Esophagus squamous epithelium (tissue), 5 donors: ENCODE data around the gene LGR6. TPM values are rescaled to one million over a fixed set of nuclear protein-coding genes. Genes with fewer than 3 reads are reported as not detected.

ENCODE experiments used
- DNase-seq: peaks from one replicate; lab custom pipeline; 2025; lab: John Stamatoyannopoulos, UW
- H3K27ac ChIP-seq, 4 donors: fragments of 200-600 bp; sonication (generic); one replicate each; pipeline ENCODE4 v1.5.1; 2016 to 2019; ENCODE audit warnings: mild to moderate bottlenecking in 1 of 4
- H3K27me3 ChIP-seq, 4 donors: fragments of 200-600 bp; sonication (generic); 1 replicate in 3 of 4; 2 replicates in 1 of 4; pipeline versions ENCODE4 v1.5.1 to v1.6.0; 2017 to 2021; ENCODE audit warnings: antibody characterized with exemption in 1 of 4
- H3K36me3 ChIP-seq, 3 donors: fragments of 200-600 bp; sonication (generic); one replicate each; pipeline ENCODE4 v1.5.1; 2016 to 2019
- H3K4me1 ChIP-seq, 3 donors: fragments of 200-600 bp; sonication (generic); one replicate each; pipeline ENCODE4 v1.5.1; 2017 to 2019
- H3K4me3 ChIP-seq, 4 donors: fragments of 200-600 bp; sonication (generic); 1 replicate in 3 of 4; 2 replicates in 1 of 4; pipeline ENCODE4 v1.5.1; 2016 to 2019; ENCODE audit warnings: mild to moderate bottlenecking in 2 of 4, moderate library complexity in 1 of 4
- H3K9me3 ChIP-seq, 3 donors: fragments of 200-600 bp; sonication (generic); one replicate each; pipeline ENCODE4 v1.5.1; 2016 to 2019
- POLR2A ChIP-seq, 4 donors: fragments of 450-650 bp; IDR thresholded peaks; one replicate each; pipeline ENCODE4 v1.6.1; 2017; ENCODE audit warnings: antibody characterized with exemption in 4 of 4, mild to moderate bottlenecking in 4 of 4, moderate library complexity in 3 of 4
- WGBS, 2 donors: methylation state at CpG; one replicate each; pipeline ENCODE4 v1.1.5; 2018; 5-methylcytosine and 5-hydroxymethylcytosine counted together
- intact Hi-C: fragments of 100-400 bp; cut with DNase I; formaldehyde crosslinking; loops from one replicate; pipeline ENCODE4 v1.15.0; 2022
- total RNA-seq, 4 donors: library from RNA; depleted of rRNA; stranded (reverse); fragments of >200 nt; gene quantifications; one replicate each; pipeline ENCODE4 v1.1.0, GENCODE V29; 2016
- TF ChIP-seq, protein P1 (sequence below), 6 experiments: fragments of 450-650 bp in 4 of 6; fragments of 200-600 bp in 2 of 6; sonication (generic) in 2 of 6; IDR thresholded peaks; one replicate each; pipeline ENCODE4 v1.5.1; 2016 to 2019; ENCODE audit warnings: antibody characterized with exemption in 6 of 6, mild to moderate bottlenecking in 4 of 6, moderate library complexity in 4 of 6
- donor health status: DM: yes; HTN: yes; CAD: no.

Gene LGR6
- total RNA-seq, 4 donors from 2014 or later, result 0.53 to 6.4 (median 2.9) TPM

- peaks cover 0 to 8% (median 0%) of the 10 kb centered on the region in 3 donors for H3K4me1 ChIP-seq
- TF ChIP-seq, protein P1, sequence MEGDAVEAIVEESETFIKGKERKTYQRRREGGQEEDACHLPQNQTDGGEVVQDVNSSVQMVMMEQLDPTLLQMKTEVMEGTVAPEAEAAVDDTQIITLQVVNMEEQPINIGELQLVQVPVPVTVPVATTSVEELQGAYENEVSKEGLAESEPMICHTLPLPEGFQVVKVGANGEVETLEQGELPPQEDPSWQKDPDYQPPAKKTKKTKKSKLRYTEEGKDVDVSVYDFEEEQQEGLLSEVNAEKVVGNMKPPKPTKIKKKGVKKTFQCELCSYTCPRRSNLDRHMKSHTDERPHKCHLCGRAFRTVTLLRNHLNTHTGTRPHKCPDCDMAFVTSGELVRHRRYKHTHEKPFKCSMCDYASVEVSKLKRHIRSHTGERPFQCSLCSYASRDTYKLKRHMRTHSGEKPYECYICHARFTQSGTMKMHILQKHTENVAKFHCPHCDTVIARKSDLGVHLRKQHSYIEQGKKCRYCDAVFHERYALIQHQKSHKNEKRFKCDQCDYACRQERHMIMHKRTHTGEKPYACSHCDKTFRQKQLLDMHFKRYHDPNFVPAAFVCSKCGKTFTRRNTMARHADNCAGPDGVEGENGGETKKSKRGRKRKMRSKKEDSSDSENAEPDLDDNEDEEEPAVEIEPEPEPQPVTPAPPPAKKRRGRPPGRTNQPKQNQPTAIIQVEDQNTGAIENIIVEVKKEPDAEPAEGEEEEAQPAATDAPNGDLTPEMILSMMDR (IDR thresholded peaks at IDR 0.05), result no peak
- no peak for TF ChIP-seq POLR2A (IDR thresholded peaks at IDR 0.05)
- H3K9me3 ChIP-seq, result no peaks in the 10 kb centered on the region
- WGBS, 2 donors, result 56 to 71% methylated on average over 1 to 2 of the region's 2 CpGs
- no peak for DNase-seq
- peaks cover 0 to 92% (median 0%) of the 10 kb centered on the region in 4 donors for H3K27me3 ChIP-seq
- H3K27ac ChIP-seq, result no peak overlapping the region
- H3K36me3 ChIP-seq, result no peaks in the 10 kb centered on the region
- H3K4me3 ChIP-seq, result no peak overlapping the region
- intact Hi-C loops, result no loop called here
These were observed 97.4 kb downstream of the LGR6 start for GRCh38 chr1:202291001-202291400.

DNA sequence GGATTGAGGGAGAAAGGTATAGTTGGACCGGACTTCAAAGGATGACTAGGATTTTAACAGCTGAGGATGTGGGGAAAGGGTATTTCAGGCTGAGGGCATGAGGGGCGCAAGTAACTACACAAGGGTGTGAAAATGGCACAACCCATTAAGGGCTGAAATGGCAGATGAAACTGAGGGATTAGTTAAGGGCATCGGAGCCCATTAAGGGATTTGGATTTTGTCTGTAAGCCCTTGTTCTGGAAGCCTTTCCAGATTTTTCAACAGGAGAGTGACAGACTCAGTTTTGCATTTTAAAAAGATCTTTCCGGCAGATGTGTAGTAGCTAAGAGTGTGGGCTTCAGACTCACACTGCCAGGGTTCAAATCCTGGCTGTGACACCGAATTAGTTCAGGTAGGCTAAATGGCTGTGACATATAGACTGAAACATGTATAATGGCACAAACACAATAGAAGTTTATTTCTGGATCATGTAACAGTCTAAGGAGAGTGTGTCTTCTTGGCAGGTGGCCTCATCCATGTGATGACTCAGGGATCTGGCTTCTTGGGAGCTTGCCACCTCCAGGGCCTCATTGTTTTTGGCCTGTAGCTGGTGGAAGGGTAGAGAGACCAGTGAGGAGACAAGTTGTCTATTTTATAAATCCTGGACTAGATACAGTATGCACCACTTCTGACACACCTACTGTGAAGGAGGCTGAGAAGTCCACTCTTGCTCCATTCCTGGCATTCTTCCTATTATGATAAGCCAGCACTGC is 98.5 kb downstream of the LGR6 start:
- 41 to 67% methylated on average over 5 of the region's 5 CpGs for whole genome bisulfite sequencing, 2 donors
- no peak for TF ChIP-seq POLR2A (IDR thresholded peaks at IDR 0.05)
- peaks cover 0 to 91% (median 0%) of the 10 kb centered on the region in 4 donors for H3K27me3 ChIP-seq
- no peak overlapping the region for H3K4me3 ChIP-seq
- intact Hi-C loops, result no loop called here
- H3K36me3 ChIP-seq, result no peaks in the 10 kb centered on the region
- H3K27ac ChIP-seq, result no peak overlapping the region
- no peak for DNase-seq
- no peaks in the 10 kb centered on the region for H3K9me3 ChIP-seq
- no peaks in the 10 kb centered on the region for H3K4me1 ChIP-seq

DNA sequence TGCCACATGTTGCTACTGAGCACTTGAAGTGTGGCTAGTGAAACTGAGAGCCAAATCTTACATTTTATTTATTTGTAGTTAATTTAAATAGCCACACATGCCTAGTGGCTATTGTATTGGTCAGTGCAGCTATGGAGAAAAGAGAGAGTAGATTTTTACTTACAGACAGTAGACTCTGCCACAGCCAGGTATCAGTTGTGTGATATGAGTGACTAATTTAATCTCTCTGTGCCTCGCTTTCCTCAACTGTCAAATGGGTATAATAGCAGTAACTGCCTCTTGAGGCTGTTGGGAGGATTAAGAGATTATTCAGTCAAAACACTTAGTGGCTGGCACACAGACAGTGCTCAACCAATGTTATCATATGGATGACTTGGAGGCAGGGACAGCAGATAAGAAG is 99.2 kb downstream of the LGR6 start:
- intact Hi-C loops, result no loop called here
- Histone ChIP-seq H3K4me1 (no peaks in the 10 kb centered on the region), H3K9me3 (no peaks in the 10 kb centered on the region), H3K36me3 (no peaks in the 10 kb centered on the region), H3K4me3 (no peak overlapping the region), H3K27ac (no peak overlapping the region), H3K27me3 (peaks cover 0 to 91% (median 0%) of the 10 kb centered on the region in 4 donors)
- WGBS, 2 donors, result 83 to 95% methylated on average over 1 of the region's 1 CpG
- no peak for TF ChIP-seq POLR2A (IDR thresholded peaks at IDR 0.05)
- TF ChIP-seq, protein P1 (IDR thresholded peaks at IDR 0.05), result no peak
- no peak for DNase-seq

GRCh38 chr1:202293569-202293968 is 100.0 kb downstream of the LGR6 start:
- Histone ChIP-seq H3K27ac (no peak overlapping the region), H3K27me3 (peaks cover 0 to 89% (median 0%) of the 10 kb centered on the region in 4 donors), H3K36me3 (no peaks in the 10 kb centered on the region), H3K4me1 (no peaks in the 10 kb centered on the region), H3K9me3 (no peaks in the 10 kb centered on the region), H3K4me3 (no peak overlapping the region)
- TF ChIP-seq, protein P1 (IDR thresholded peaks at IDR 0.05), result no peak
- no peak for TF ChIP-seq POLR2A (IDR thresholded peaks at IDR 0.05)
- DNase-seq, result no peak
- WGBS, 2 donors, result 60 to 88% methylated on average over 4 of the region's 4 CpGs
- intact Hi-C loops, result no loop called here

GRCh38 chr1:202302166-202302565 is 108.6 kb downstream of the LGR6 start:
- no peak for TF ChIP-seq POLR2A (IDR thresholded peaks at IDR 0.05)
- TF ChIP-seq, protein P1 (IDR thresholded peaks at IDR 0.05), result no peak
- no peak overlapping the region for H3K27ac ChIP-seq
- H3K9me3 ChIP-seq, result no peaks in the 10 kb centered on the region
- H3K4me1 ChIP-seq, result no peaks in the 10 kb centered on the region
- 94 to 96% methylated on average over 9 of the region's 9 CpGs for WGBS, 2 donors
- H3K36me3 ChIP-seq, result no peaks in the 10 kb centered on the region
- peaks cover 0 to 43% (median 0%) of the 10 kb centered on the region in 4 donors for H3K27me3 ChIP-seq
- intact Hi-C loops, result no loop called here
- H3K4me3 ChIP-seq, result no peak overlapping the region
- no peak for DNase-seq
